Measurements from ENCODE around the gene SRGAP3.

The SRGAP3 gene

GRCh38 chr3:8984081-8984480 lies 265.4 kb downstream of the SRGAP3 start:
- FAIRE-seq (no peak), DNase-seq (ENCODE audit: extremely low spot score, insufficient read length, low read depth) (no peak)

GRCh38 chr3:8983591-8983990 lies 265.9 kb downstream of the SRGAP3 start:
- FAIRE-seq: no peak
- no peak for DNase-seq (ENCODE audit: extremely low spot score, insufficient read length, low read depth)

- FAIRE-seq (no peak), DNase-seq (ENCODE audit: extremely low spot score, insufficient read length, low read depth) (no peak)
These were observed 266.4 kb downstream of the SRGAP3 start for GRCh38 chr3:8983026-8983425.

GRCh38 chr3:8982509-8982908 lies 266.9 kb downstream of the SRGAP3 start:
- no peak for DNase-seq (ENCODE audit: extremely low spot score, insufficient read length, low read depth)
- no peak for FAIRE-seq

- DNase-seq (ENCODE audit: extremely low spot score, insufficient read length, low read depth): no peak
- no peak for FAIRE-seq
These were observed 267.7 kb downstream of the SRGAP3 start for GRCh38 chr3:8981700-8982099.

GRCh38 chr3:8981296-8981695 lies 268.1 kb downstream of the SRGAP3 start:
- DNase-seq (ENCODE audit: extremely low spot score, insufficient read length, low read depth) (no peak), FAIRE-seq (no peak)

GRCh38 chr3:8980756-8981257 lies 268.6 kb downstream of the SRGAP3 start:
- DNase-seq (ENCODE audit: extremely low spot score, insufficient read length, low read depth) (no peak), FAIRE-seq (no peak)

GRCh38 chr3:8979262-8979661 lies 270.2 kb downstream of the SRGAP3 start:
- no peak for DNase-seq (ENCODE audit: extremely low spot score, insufficient read length, low read depth)
- FAIRE-seq: no peak

- DNase-seq (ENCODE audit: extremely low spot score, insufficient read length, low read depth): no peak
- no peak for FAIRE-seq
These were observed 270.9 kb downstream of the SRGAP3 start for GRCh38 chr3:8978551-8978950.

- FAIRE-seq (no peak), DNase-seq (ENCODE audit: extremely low spot score, insufficient read length, low read depth) (no peak)
These were observed 272.8 kb downstream of the SRGAP3 start for GRCh38 chr3:8976540-8977182.

GRCh38 chr3:8975081-8976020 lies 274.1 kb downstream of the SRGAP3 start:
- DNase-seq (ENCODE audit: extremely low spot score, insufficient read length, low read depth) (no peak), FAIRE-seq (no peak)

- FAIRE-seq: no peak
- no peak for DNase-seq (ENCODE audit: extremely low spot score, insufficient read length, low read depth)
These were observed 275.0 kb downstream of the SRGAP3 start for GRCh38 chr3:8974458-8974857.

- DNase-seq (ENCODE audit: extremely low spot score, insufficient read length, low read depth): no peak
- FAIRE-seq: peak; percentile 47
These were observed 276.8 kb downstream of the SRGAP3 start for GRCh38 chr3:8972639-8973038.

- DNase-seq (ENCODE audit: extremely low spot score, insufficient read length, low read depth) (peak; percentile 28), FAIRE-seq (peak; percentile 74)
These were observed 278.4 kb downstream of the SRGAP3 start for GRCh38 chr3:8970971-8971589.

GRCh38 chr3:8969241-8969640 lies 280.2 kb downstream of the SRGAP3 start:
- no peak for FAIRE-seq
- DNase-seq (ENCODE audit: extremely low spot score, insufficient read length, low read depth): no peak

- no peak for DNase-seq (ENCODE audit: extremely low spot score, insufficient read length, low read depth)
- no peak for FAIRE-seq
These were observed 281.0 kb downstream of the SRGAP3 start for GRCh38 chr3:8968375-8968882.

GRCh38 chr3:8967553-8967952 lies 281.9 kb downstream of the SRGAP3 start:
- no peak for DNase-seq (ENCODE audit: extremely low spot score, insufficient read length, low read depth)
- no peak for FAIRE-seq

- no peak for FAIRE-seq
- no peak for DNase-seq (ENCODE audit: extremely low spot score, insufficient read length, low read depth)
These were observed 282.6 kb downstream of the SRGAP3 start for GRCh38 chr3:8966820-8967348.

- no peak for FAIRE-seq
- no peak for DNase-seq (ENCODE audit: extremely low spot score, insufficient read length, low read depth)
These were observed 283.2 kb downstream of the SRGAP3 start for GRCh38 chr3:8966150-8966819.
